H1 (cell line): Measurements from ENCODE around the gene APOBR.
"Not testable (repeated sequence)": the region's sequence is repeated elsewhere in the genome, so short reads cannot be mapped to it uniquely, and the experiment has no call there.

ENCODE experiments used
- BCL11A ChIP-seq, 2 experiments: IDR thresholded peaks; one replicate each; pipeline ENCODE4 v1.6.1; 2011; ENCODE audit warnings: low read depth in 2 of 2, low read length in 2 of 2, mild to moderate bottlenecking in 2 of 2
- BRCA1 ChIP-seq: IDR thresholded peaks from 2 replicates; pipeline ENCODE4 v1.6.1; 2012; ENCODE audit warnings: low read depth, low read length, improper control_type of control experiment
- EZH2 ChIP-seq: fragments of 200-600 bp; sonication (generic); IDR thresholded peaks from 2 replicates; pipeline ENCODE4 v1.7.1; 2012; ENCODE audit warnings: low read depth, mild to moderate bottlenecking, moderate library complexity, low read length, inconsistent platforms; ENCODE audit not compliant: severe bottlenecking
- GABPA ChIP-seq: IDR thresholded peaks from 2 replicates; pipeline ENCODE4 v1.6.1; 2011; ENCODE audit warnings: mild to moderate bottlenecking, low read length, moderate library complexity, borderline replicate concordance; ENCODE audit not compliant: insufficient read depth
- MAFK ChIP-seq: IDR thresholded peaks from 2 replicates; pipeline ENCODE4 v1.6.1; 2012; ENCODE audit warnings: low read depth, mild to moderate bottlenecking, improper control_type of control experiment, low read length
- RAD21 ChIP-seq, 2 experiments: IDR thresholded peaks in 1 of 2; conservative IDR thresholded peaks in 1 of 2; 2 replicates each; pipeline ENCODE4 v1.6.1; 2011; ENCODE audit warnings: low read depth in 2 of 2, low read length in 2 of 2, improper control_type of control experiment in 1 of 2, inconsistent platforms in 1 of 2, mild to moderate bottlenecking in 1 of 2, moderate library complexity in 1 of 2
- SIN3A ChIP-seq, 2 experiments: IDR thresholded peaks in 1 of 2; conservative IDR thresholded peaks in 1 of 2; 2 replicates each; pipeline ENCODE4 v1.6.1; 2011 to 2012; ENCODE audit warnings: low read length in 2 of 2, improper control_type of control experiment in 1 of 2, low read depth in 1 of 2, mild to moderate bottlenecking in 1 of 2
- TCF12 ChIP-seq: IDR thresholded peaks from 2 replicates; pipeline ENCODE4 v1.6.1; 2011; ENCODE audit warnings: low read depth, mild to moderate bottlenecking, low read length
- TF ChIP-seq, protein P1 (sequence below), 3 experiments: IDR thresholded peaks; 1 replicate in 2 of 3; 2 replicates in 1 of 3; pipeline versions ENCODE4 v1.5.1 to v1.6.1; 2011; ENCODE audit warnings: low read length in 3 of 3, mild to moderate bottlenecking in 3 of 3, inconsistent platforms in 2 of 3, low read depth in 1 of 3, moderate library complexity in 1 of 3; ENCODE audit not compliant: insufficient read depth in 1 of 3; ENCODE audit errors: control extremely low read depth in 1 of 3
- TF ChIP-seq, protein P2 (sequence below): IDR thresholded peaks from 2 replicates; pipeline ENCODE4 v1.6.1; 2011; ENCODE audit warnings: low read length, improper control_type of control experiment

DNA sequence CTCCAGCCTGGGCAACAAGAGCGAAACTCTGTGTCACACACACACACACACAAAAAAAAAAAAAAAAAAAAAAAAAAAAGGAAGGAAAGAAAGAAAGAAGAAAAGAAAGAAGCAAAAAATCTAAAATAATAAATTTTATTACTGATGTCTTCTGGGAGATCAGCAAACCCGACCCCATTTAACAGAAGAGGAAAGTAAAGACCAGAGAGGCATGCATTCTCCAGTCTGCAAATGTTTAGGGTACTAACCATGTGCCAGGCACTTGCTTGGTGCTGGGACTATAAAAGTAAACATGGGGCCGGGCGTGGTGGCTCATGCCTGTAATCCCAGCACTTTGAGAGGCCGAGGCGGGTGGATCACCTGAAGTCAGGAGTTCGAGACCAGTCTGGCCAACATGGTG is 51.5 kb downstream of the APOBR start:
- TF ChIP-seq RAD21 (IDR thresholded peaks at IDR 0.05 in 1 of 2, conservative IDR thresholded peaks at IDR 0.05 in 1 of 2; ENCODE audit: low read depth in 2 of 2, low read length in 2 of 2); BRCA1; GABPA; EZH2; BCL11A (IDR thresholded peaks at IDR 0.05; ENCODE audit: low read depth in 2 of 2, low read length in 2 of 2); TCF12; SIN3A (conservative IDR thresholded peaks at IDR 0.05 in 1 of 2, IDR thresholded peaks at IDR 0.05 in 1 of 2; ENCODE audit: low read depth in 1 of 2, low read length in 2 of 2); MAFK: not testable (repeated sequence)
- TF ChIP-seq, protein P1, sequence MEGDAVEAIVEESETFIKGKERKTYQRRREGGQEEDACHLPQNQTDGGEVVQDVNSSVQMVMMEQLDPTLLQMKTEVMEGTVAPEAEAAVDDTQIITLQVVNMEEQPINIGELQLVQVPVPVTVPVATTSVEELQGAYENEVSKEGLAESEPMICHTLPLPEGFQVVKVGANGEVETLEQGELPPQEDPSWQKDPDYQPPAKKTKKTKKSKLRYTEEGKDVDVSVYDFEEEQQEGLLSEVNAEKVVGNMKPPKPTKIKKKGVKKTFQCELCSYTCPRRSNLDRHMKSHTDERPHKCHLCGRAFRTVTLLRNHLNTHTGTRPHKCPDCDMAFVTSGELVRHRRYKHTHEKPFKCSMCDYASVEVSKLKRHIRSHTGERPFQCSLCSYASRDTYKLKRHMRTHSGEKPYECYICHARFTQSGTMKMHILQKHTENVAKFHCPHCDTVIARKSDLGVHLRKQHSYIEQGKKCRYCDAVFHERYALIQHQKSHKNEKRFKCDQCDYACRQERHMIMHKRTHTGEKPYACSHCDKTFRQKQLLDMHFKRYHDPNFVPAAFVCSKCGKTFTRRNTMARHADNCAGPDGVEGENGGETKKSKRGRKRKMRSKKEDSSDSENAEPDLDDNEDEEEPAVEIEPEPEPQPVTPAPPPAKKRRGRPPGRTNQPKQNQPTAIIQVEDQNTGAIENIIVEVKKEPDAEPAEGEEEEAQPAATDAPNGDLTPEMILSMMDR (IDR thresholded peaks at IDR 0.05; ENCODE audit: control extremely low read depth in 1 of 3, insufficient read depth in 1 of 3, low read depth in 1 of 3, low read length in 3 of 3), result not testable (repeated sequence)
- TF ChIP-seq, protein P2, sequence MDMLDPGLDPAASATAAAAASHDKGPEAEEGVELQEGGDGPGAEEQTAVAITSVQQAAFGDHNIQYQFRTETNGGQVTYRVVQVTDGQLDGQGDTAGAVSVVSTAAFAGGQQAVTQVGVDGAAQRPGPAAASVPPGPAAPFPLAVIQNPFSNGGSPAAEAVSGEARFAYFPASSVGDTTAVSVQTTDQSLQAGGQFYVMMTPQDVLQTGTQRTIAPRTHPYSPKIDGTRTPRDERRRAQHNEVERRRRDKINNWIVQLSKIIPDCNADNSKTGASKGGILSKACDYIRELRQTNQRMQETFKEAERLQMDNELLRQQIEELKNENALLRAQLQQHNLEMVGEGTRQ, result not testable (repeated sequence)
